Neuronal stem cell (in vitro differentiated cells): Measurements from ENCODE around the gene MRPS5.

Experiments used
- DNase-seq: peaks from one replicate; pipeline ENCODE4 v3.0.0-alpha.2; 2013; ENCODE audit warnings: low spot score
- H2AFZ ChIP-seq: one replicate; pipeline ENCODE4 v1.6.1; 2013; ENCODE audit warnings: mild to moderate bottlenecking, low read length, inconsistent platforms
- H2AK5ac ChIP-seq: 2 replicates; pipeline ENCODE4 v1.6.1; 2013; ENCODE audit warnings: low read depth, mild to moderate bottlenecking, inconsistent platforms, low read length, moderate library complexity, mixed read lengths
- H2BK120ac ChIP-seq: 2 replicates; pipeline ENCODE4 v1.6.1; 2013; ENCODE audit warnings: low read depth, mild to moderate bottlenecking, inconsistent platforms, low read length, moderate library complexity, mixed read lengths
- H2BK12ac ChIP-seq: one replicate; pipeline ENCODE4 v1.6.1; 2013; ENCODE audit warnings: low read length, inconsistent platforms
- H2BK15ac ChIP-seq: 2 replicates; pipeline ENCODE4 v1.6.1; 2013; ENCODE audit warnings: mild to moderate bottlenecking, low read length, inconsistent platforms, mixed read lengths
- H2BK5ac ChIP-seq: one replicate; pipeline ENCODE4 v1.6.1; 2013; ENCODE audit warnings: inconsistent platforms, mild to moderate bottlenecking, low read length, moderate library complexity
- H3K14ac ChIP-seq: one replicate; pipeline ENCODE4 v1.6.1; 2013; ENCODE audit warnings: low read length, inconsistent platforms
- H3K18ac ChIP-seq: 2 replicates; pipeline ENCODE4 v1.6.1; 2013; ENCODE audit warnings: low read length, inconsistent platforms
- H3K23ac ChIP-seq: 2 replicates; pipeline ENCODE4 v1.6.1; 2013; ENCODE audit warnings: low read depth, mild to moderate bottlenecking, mixed read lengths, low read length, inconsistent platforms; ENCODE audit not compliant: poor library complexity
- H3K27ac ChIP-seq: replicated peaks from 3 replicates; pipeline ENCODE4 v1.5.1; 2013; ENCODE audit warnings: low read length, inconsistent platforms
- H3K27me3 ChIP-seq, 3 experiments: 2 replicates each; pipeline ENCODE4 v1.6.1; 2013; ENCODE audit warnings: low read length in 3 of 3, mild to moderate bottlenecking in 2 of 3, inconsistent platforms in 1 of 3, low read depth in 1 of 3, mixed read lengths in 1 of 3, moderate library complexity in 1 of 3; ENCODE audit not compliant: control insufficient read depth in 3 of 3, insufficient read depth in 3 of 3
- H3K36me3 ChIP-seq, 2 donors: replicated peaks in 1 of 2; 2 replicates each; pipeline ENCODE4 v1.6.1; 2013; ENCODE audit warnings: low read length in 2 of 2; ENCODE audit not compliant: control insufficient read depth in 2 of 2, insufficient read depth in 2 of 2
- H3K4ac ChIP-seq: 2 replicates; pipeline ENCODE4 v1.6.1; 2013; ENCODE audit warnings: inconsistent platforms, mild to moderate bottlenecking, low read length, moderate library complexity
- H3K4me1 ChIP-seq, 2 donors: 1 replicate in 1 of 2; 2 replicates in 1 of 2; pipeline ENCODE4 v1.6.1; 2013; ENCODE audit warnings: low read length in 2 of 2, low read depth in 1 of 2; ENCODE audit not compliant: control insufficient read depth in 2 of 2, insufficient read depth in 1 of 2
- H3K4me2 ChIP-seq: one replicate; pipeline ENCODE4 v1.6.1; 2013; ENCODE audit warnings: mild to moderate bottlenecking, low read length, inconsistent platforms; ENCODE audit not compliant: insufficient read depth, poor library complexity, severe bottlenecking
- H3K4me3 ChIP-seq, 2 donors: 2 replicates each; pipeline ENCODE4 v1.5.1; 2013; ENCODE audit warnings: low read length in 2 of 2, mild to moderate bottlenecking in 2 of 2, inconsistent platforms in 1 of 2, moderate library complexity in 1 of 2
- H3K79me1 ChIP-seq: one replicate; pipeline ENCODE4 v1.6.1; 2013; ENCODE audit warnings: low read depth, mild to moderate bottlenecking, inconsistent platforms, low read length, moderate library complexity
- H3K9ac ChIP-seq: one replicate; pipeline ENCODE4 v1.6.1; 2013; ENCODE audit warnings: mild to moderate bottlenecking, low read depth, low read length, inconsistent platforms; ENCODE audit not compliant: poor library complexity
- H3K9me3 ChIP-seq, 2 donors: replicated peaks in 1 of 2; 2 replicates each; pipeline versions ENCODE3 to v1.6.1; 2013; ENCODE audit warnings: low read length in 2 of 2, mild to moderate bottlenecking in 2 of 2, inconsistent platforms in 1 of 2, low read depth in 1 of 2, mixed read lengths in 1 of 2, moderate library complexity in 1 of 2; ENCODE audit not compliant: control insufficient read depth in 2 of 2, insufficient read depth in 1 of 2
- H4K8ac ChIP-seq: one replicate; pipeline ENCODE4 v1.6.1; 2013; ENCODE audit warnings: low read depth, mild to moderate bottlenecking, inconsistent platforms, low read length, moderate library complexity
- H4K91ac ChIP-seq: one replicate; pipeline ENCODE4 v1.6.1; 2013; ENCODE audit warnings: low read length, low read depth, mild to moderate bottlenecking, inconsistent platforms; ENCODE audit not compliant: poor library complexity
- WGBS, 2 donors: extraction: QIAGEN DNeasy Blood & Tissue Kit; methylation state at CpG; one replicate each; pipeline ENCODE4 v1.1.7; 2013; ENCODE audit warnings: missing lambda C conversion rate in 2 of 2, mixed read lengths in 1 of 2; ENCODE audit not compliant: insufficient read length in 2 of 2, insufficient replicate concordance in 1 of 2; ENCODE audit errors: extremely low coverage in 2 of 2; 5-methylcytosine and 5-hydroxymethylcytosine counted together

The MRPS5 gene

GRCh38 chr2:95056461-95057459 lies 64.8 kb downstream of the MRPS5 start:
- H3K4me3 ChIP-seq: no peak overlapping the region
- H3K36me3 ChIP-seq: no peaks in the 10 kb centered on the region
- H3K27ac ChIP-seq: peak overlapping the region; percentile 32
- H3K4ac ChIP-seq: peak overlapping the region; percentile 71
- no peak overlapping the region for H4K8ac ChIP-seq
- H2BK12ac ChIP-seq: peak overlapping the region; percentile 93
- DNase-seq: no peak
- peaks cover 0 to 29% (median 0%) of the 10 kb centered on the region in 3 experiments for H3K27me3 ChIP-seq
- H3K18ac ChIP-seq: peak overlapping the region; percentile 93
- H3K23ac ChIP-seq: no peak overlapping the region
- H3K79me1 ChIP-seq: no peaks in the 10 kb centered on the region
- H3K4me2 ChIP-seq: no peak overlapping the region
- H3K14ac ChIP-seq: peak overlapping the region; percentile 27
- peak overlapping the region; percentile 67 for H4K91ac ChIP-seq
- peaks cover 7 to 21% of the 10 kb centered on the region in 2 donors for H3K4me1 ChIP-seq
- peak overlapping the region; percentile 41 for H2BK15ac ChIP-seq
- H2BK5ac ChIP-seq: peak overlapping the region; percentile 56
- H3K9ac ChIP-seq: no peak overlapping the region
- H3K9me3 ChIP-seq: no peaks in the 10 kb centered on the region
- no CpG with 5 or more reads among the region's 15 CpGs for WGBS, 2 donors
- peak overlapping the region; percentile 38 for H2BK120ac ChIP-seq
- peak overlapping the region; percentile 77 for H2AFZ ChIP-seq
- H2AK5ac ChIP-seq: peak overlapping the region; percentile 92

GRCh38 chr2:95056044-95056443 lies 65.6 kb downstream of the MRPS5 start:
- Histone ChIP-seq H3K27ac (no peak overlapping the region), H3K4me1 (peaks cover 7 to 21% of the 10 kb centered on the region in 2 donors), H2BK5ac (peak overlapping the region; percentile 56), H3K27me3 (peaks cover 0 to 25% (median 0%) of the 10 kb centered on the region in 3 experiments), H3K9me3 (no peaks in the 10 kb centered on the region), H3K4ac (no peak overlapping the region), H3K4me3 (no peak overlapping the region), H3K4me2 (no peak overlapping the region), H2BK12ac (peak overlapping the region; percentile 36), H4K8ac (no peak overlapping the region), H3K18ac (peak overlapping the region; percentile 83), H2BK15ac (peak overlapping the region; percentile 81), H2BK120ac (peak overlapping the region; percentile 38), H3K23ac (no peak overlapping the region), H3K36me3 (no peaks in the 10 kb centered on the region), H2AFZ (no peak overlapping the region), H3K14ac (no peak overlapping the region), H2AK5ac (peak overlapping the region; percentile 87), H3K79me1 (no peaks in the 10 kb centered on the region), H3K9ac (no peak overlapping the region), H4K91ac (no peak overlapping the region)
- WGBS, 2 donors: no CpG with 5 or more reads among the region's 8 CpGs
- no peak for DNase-seq

DNA sequence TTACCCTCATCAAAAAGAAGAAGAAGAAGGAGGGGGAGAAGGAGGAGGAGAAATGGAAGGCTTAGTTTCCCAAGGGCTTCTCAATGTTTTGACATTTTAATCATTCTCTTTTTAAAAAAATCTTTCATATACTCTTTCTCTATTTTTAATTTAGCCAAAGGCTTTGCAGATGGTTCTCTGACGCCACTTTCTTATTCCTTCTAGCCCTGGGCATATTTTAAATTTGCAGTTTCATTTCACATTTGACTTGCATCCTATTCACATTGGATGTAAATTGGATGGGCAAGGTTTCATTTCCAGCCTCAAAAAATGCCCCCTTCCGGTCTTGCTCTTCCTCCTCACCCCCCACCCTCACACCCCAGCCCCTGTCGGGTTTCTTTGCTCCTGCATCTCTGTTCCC lies 66.3 kb downstream of the MRPS5 start:
- peak overlapping the region; percentile 87 for H2AK5ac ChIP-seq
- WGBS, 2 donors: no CpG with 5 or more reads among the region's 3 CpGs
- peaks cover 0 to 20% (median 0%) of the 10 kb centered on the region in 3 experiments for H3K27me3 ChIP-seq

GRCh38 chr2:95054016-95054415 lies 67.6 kb downstream of the MRPS5 start:
- H3K4me3 ChIP-seq: no peak overlapping the region
- H3K27me3 ChIP-seq: peaks cover 0 to 20% (median 0%) of the 10 kb centered on the region in 3 experiments
- H2AFZ ChIP-seq: no peak overlapping the region
- no peak overlapping the region for H2BK5ac ChIP-seq
- H3K23ac ChIP-seq: no peak overlapping the region
- H2BK12ac ChIP-seq: no peak overlapping the region
- H3K79me1 ChIP-seq: no peaks in the 10 kb centered on the region
- peaks cover 7 to 20% of the 10 kb centered on the region in 2 donors for H3K4me1 ChIP-seq
- H2BK120ac ChIP-seq: no peak overlapping the region
- no peak overlapping the region for H3K14ac ChIP-seq
- no peak for DNase-seq
- no peak overlapping the region for H4K91ac ChIP-seq
- H4K8ac ChIP-seq: no peak overlapping the region
- no peak overlapping the region for H3K4me2 ChIP-seq
- H3K9ac ChIP-seq: no peak overlapping the region
- H3K36me3 ChIP-seq: no peaks in the 10 kb centered on the region
- no peak overlapping the region for H3K4ac ChIP-seq
- WGBS, 2 donors: no CpG with 5 or more reads among the region's 5 CpGs
- no peak overlapping the region for H3K18ac ChIP-seq
- no peak overlapping the region for H2BK15ac ChIP-seq
- H3K27ac ChIP-seq: no peak overlapping the region
- H3K9me3 ChIP-seq: no peaks in the 10 kb centered on the region
- H2AK5ac ChIP-seq: no peak overlapping the region

More for the DNA sequence above, 66.3 kb downstream of the MRPS5 start:
- no peak overlapping the region for H3K27ac ChIP-seq
- H3K14ac ChIP-seq: no peak overlapping the region
- no peak overlapping the region for H3K23ac ChIP-seq
- H3K4me3 ChIP-seq: no peak overlapping the region
- no peaks in the 10 kb centered on the region for H3K79me1 ChIP-seq
- no peak overlapping the region for H4K8ac ChIP-seq
- no peak for DNase-seq
- peak overlapping the region; percentile 90 for H3K18ac ChIP-seq
- H2AFZ ChIP-seq: no peak overlapping the region
- no peak overlapping the region for H3K4me2 ChIP-seq
- H3K4ac ChIP-seq: no peak overlapping the region
- peak overlapping the region; percentile 81 for H2BK15ac ChIP-seq
- H2BK5ac ChIP-seq: peak overlapping the region; percentile 56
- H3K36me3 ChIP-seq: no peaks in the 10 kb centered on the region
- peaks cover 7 to 20% of the 10 kb centered on the region in 2 donors for H3K4me1 ChIP-seq
- peak overlapping the region; percentile 26 for H2BK12ac ChIP-seq
- H3K9me3 ChIP-seq: no peaks in the 10 kb centered on the region
- no peak overlapping the region for H3K9ac ChIP-seq
- no peak overlapping the region for H2BK120ac ChIP-seq
- no peak overlapping the region for H4K91ac ChIP-seq
